HG03196 (cell line): Measurements from ENCODE around the gene MEA1.
"Not testable (repeated sequence)": the region's sequence is repeated elsewhere in the genome, so short reads cannot be mapped to it uniquely, and the experiment has no call there.

Experiments used
- ATAC-seq: cut with Tn5 transposase; IDR thresholded peaks from one replicate; pipeline ENCODE4 v1.9.1; 2021; ENCODE audit not compliant: unreplicated experiment

Gene MEA1

DNA sequence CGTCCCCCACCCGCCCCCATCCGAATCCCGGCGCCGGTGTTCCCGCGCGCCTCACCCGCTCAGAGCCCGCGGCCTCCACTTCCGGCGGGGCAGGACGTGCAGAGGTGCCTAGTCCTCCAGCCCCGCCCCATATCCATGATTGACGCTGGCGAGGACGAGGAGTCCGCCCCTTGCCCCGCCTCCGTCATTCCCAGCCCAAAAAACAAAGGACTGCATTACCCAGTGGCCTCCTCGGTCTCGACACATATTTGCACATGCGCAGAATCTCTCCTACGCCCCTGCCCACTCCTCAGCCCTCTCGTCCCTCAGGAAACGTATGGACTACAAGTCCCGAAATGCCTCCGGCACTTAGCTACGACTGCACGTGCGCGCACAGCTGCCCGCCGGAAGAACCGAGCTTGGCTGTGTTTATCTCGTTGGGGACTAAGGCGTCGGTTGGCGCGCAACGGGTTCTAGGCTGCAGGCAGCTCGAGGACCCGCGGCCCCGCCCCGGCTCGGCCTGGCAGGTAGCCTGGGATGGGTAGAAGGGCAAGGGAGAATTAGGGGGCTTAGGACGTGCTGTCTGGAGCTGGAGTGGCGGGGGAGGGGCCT is at the start of gene MEA1, which contains the start of gene KLHDC3:
Gene MEA1 (minus strand): TSS at position 104 of the 591 bp plus-strand sequence. CDS start 133 bp downstream, outside the sequence.
Gene KLHDC3 (plus strand): TSS at position 407 of the 591 bp plus-strand sequence. CDS start 2,944 bp downstream, outside the sequence.
- ATAC-seq: peak; percentile 90

DNA sequence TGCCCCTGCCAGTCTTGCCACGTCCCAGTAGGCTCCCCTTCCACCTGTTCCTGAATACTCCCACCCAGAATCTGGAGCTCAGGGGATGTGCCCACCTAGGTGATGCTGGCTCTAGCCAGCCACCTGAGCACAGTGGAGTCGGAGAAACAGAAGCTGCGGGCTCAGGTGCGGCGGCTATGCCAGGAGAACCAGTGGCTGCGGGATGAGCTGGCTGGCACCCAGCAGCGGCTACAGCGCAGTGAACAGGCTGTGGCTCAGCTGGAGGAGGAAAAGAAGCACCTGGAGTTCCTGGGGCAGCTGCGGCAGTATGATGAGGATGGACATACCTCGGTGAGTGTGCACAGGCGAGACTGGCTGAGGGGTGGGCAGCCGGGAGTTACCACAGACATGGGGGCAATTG is 49.1 kb upstream of the MEA1 start:
- ATAC-seq: no peak

DNA sequence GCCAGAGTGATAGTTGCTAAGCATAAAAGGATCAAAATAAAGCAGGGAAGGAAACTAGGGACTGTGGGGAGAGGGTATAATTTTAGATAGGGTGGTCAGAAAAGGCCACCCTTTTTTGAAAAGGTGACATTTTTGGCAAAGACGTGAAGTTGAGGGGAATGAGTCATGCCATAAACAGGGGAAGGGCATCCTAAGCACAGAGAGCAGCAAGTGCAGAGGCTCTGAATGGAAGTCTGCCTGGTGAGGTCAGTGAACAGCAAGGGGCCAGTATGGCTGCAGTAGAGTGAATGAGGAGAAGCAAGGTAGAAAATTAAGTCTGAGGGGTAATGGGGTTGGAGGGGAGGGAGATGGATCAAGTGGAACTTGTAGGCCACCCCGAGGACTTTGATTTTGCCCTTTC is 48.1 kb upstream of the MEA1 start:
- ATAC-seq: no peak

DNA sequence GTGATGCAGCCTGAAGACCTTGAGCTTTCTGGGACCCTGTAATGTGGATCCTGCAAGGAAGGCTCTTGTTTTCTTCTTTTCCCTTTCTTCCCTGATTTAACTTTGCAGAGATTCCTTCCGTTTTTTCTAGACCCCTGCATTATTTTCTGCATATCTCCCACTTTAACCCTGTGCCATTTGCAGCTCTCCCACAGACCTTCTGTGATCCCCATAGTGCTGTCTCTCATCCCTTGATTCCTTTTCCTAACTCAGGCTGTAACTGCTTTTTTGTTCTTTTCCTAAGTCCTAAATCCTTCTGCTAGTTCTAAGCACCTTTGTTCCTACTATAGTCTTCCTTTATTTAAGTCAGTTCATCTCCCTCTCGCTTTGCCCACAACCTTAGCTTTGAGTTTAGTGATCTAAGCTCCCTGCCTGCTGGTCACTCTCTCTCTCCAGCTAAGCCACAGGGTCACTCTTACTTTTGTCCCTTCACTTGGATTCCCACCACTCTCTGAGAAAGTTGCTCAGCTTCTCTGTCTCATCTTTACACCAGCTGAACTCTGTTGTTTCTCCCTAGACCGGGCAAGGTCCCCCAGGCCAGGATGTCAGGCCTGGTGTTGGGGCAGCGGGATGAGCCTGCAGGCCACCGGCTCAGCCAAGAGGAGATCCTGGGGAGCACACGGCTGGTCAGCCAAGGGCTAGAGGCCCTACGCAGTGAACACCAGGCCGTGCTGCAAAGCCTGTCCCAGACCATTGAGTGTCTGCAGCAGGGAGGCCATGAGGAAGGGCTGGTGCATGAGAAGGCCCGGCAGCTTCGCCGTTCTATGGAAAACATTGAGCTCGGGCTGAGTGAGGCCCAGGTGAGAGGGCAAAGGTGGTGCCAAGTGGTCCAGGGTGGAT is 47.2 kb upstream of the MEA1 start:
- no peak for ATAC-seq

DNA sequence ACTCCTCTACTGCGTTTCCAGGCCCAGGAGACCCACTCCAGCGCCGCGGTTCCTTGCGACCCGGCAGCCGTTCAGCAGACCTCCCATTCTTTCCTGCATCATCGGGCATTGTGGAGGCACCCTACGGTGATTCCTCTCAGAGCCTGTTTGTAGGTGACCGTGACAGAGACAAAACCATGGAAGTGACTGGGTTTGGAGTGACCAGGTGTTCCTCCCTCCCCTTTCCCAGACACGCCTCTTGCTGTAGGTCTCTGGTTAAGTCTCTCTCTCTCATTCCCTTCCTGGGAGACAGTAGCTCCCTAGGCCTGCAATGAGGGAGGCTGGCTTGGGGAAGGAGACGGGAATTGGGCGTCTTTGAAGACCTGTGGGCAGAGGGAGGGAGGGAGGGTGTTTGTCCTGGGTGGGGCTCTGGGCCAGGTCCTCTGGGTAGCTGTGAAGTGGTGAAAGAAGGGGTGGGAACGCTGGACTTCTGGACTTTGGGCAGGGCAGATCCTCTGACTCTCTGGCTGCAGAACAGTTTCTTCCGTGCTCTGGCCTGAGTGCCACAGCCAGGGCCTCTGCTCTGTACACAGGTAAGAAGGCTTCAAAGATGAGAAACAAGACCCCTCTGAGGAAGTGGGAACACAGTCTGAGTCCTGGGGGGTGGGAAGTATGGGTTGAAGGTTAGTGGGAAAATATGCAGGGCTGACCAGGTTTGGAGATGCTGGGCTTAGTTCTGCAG is 46.4 kb upstream of the MEA1 start:
- no peak for ATAC-seq

DNA sequence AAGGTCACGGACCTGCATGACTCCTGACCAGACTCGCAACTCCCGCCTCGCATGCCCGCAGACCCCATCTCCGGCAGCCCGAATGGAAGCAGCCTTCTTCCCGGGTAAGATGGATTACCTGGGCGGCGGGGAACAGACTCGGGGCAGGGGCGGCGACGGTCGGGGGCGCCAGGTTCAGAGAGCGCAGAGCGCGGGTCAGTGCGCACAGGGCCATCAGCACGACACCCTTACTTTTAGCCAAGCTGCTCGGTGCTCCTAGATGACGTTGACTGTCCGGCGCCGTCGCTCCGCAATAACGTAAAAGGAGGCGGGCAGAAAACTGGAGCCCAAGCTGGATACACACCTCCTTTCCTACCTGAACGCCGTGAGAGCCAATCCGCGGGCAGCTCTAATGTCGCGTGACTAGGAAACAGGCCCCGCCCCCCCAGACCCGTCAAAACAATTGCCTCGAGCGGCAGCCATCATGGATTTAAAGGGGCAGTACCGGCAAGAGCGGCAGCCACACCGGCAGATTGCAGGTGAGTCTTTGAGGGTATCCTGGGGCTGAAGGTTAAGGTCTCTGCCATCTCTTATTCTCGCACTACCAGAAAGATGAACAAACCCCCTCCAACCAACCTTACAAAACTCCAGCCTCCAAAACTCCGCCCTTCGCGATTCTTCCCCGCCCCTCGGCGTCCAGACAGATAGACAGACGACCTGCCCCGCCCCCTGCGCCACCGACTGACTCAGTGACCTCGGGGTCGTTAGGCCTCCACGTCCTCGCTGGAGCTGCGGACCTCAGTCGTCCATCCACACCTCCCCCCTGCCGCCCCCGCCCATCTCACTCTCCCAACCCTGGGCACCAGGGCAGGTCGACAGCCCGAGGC is 45.7 kb upstream of the MEA1 start, which contains the start of the genes KLC4 and MRPL2:
Gene KLC4 (plus strand): TSS at position 464 of the 866 bp plus-strand sequence. CDS start 1,705 bp downstream, outside the sequence.
Gene MRPL2 (minus strand): TSS at position 267 of the 866 bp plus-strand sequence. CDS start 53 bp downstream, at position 214.
- ATAC-seq: peak; percentile 85

DNA sequence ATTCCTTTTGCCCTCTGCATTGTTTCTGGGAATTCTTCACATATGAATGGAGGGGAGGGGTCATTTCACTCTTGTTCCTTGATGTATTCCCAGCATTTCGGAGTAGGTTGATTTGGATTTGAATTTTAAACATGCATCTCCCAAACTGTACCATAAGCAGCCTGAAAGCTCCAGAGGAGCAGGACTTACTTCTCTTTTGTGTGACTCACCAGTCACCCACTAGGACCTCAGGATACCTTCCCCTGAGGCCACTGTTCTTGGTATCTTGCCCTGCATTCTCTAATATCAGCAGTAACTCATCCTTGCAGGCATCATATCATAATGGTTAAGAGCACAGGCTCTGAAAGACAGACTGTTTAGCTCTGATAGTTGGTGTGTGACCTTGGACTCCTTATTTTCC is 44.8 kb upstream of the MEA1 start:
- ATAC-seq: no peak

DNA sequence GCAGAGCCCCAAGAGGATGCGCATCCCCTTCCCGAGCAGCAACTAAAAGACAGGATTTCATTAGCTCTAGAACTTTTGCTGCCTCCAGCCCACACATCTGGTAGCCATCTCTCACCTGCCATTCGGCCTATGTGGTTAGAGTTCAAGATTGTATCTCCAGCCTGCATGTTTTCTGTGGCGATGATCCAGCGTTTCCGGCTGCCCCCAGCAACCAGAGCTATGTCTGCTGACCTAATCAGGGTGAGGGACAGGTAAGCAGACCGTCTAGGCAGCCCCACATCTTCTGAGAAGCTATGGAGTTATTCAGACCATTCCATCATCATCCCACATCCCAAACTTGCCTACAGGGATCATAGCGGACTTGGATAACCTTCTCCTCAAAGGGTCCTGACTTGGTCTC is 42.2 kb upstream of the MEA1 start:
- ATAC-seq: no peak

DNA sequence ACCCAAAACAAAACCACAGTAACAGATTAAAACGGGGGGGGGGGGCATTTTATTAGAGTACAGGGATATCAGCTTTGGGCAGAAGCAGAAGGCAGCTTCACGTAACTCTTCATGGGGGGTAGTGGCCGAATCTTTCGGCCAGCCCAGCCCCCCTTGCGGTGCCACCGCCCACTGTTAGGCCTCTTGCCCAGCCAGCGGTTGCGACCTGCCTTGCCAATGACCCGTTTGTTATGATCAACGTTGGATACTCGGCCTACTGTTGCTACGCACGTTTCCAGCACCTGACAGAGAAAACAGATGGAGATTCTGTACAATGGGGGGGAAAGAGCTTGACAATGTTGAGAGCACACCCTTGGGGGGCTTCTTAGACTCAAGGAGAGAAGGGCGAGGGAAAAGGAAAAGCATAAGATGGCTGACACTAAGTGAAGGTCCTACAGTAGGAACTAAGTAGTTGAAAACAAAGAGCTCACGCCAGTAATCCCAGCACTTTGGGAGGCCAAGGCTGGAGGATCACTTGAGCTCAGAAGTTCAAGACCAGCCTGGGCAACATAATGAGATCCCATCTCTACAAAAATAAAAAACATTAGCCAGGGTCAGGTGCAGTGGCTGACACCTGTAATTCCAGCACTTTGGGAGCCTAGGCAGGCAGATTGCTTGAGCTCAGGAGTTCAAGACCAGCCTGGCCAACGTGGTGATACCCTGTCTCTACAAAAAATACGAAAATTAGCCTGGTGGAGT is 40.6 kb upstream of the MEA1 start:
- ATAC-seq: no peak

DNA sequence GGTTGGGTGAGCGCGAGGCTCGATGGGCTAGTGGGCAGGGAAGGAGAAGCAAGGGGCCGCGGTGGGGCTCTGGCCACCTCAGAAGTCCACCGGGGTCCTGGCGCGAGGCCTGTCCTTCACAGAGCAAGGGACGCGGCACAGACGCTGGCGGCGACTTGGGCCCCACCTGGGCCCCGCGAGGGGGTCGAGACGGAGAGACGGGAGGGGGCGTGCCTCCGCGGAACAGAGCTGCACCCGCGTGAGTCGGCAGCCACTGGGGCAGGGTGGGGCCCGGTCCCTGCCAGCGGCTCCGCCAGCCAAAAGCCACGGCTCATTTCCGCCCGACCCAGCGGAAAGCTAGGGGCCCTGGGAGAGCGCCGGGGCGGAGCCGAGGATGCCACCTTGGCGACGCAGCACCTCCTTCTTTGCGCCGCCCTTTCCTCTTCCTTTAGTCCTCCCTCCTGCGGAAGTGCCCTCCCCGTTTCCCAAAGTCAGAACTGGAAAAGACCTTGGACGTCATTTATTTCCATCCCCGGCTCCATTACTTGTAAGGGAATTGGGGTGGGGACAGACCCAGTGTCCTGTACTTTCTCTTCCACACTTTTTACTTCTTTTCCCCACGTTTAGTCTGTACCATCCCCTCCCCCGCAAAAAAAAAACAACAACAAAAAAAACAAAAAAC is 39.9 kb upstream of the MEA1 start, which contains the start of gene CUL7:
Gene CUL7 (minus strand): TSS at position 307 of the 661 bp plus-strand sequence. CDS start 1,063 bp downstream, outside the sequence.
- peak; percentile 75 for ATAC-seq

DNA sequence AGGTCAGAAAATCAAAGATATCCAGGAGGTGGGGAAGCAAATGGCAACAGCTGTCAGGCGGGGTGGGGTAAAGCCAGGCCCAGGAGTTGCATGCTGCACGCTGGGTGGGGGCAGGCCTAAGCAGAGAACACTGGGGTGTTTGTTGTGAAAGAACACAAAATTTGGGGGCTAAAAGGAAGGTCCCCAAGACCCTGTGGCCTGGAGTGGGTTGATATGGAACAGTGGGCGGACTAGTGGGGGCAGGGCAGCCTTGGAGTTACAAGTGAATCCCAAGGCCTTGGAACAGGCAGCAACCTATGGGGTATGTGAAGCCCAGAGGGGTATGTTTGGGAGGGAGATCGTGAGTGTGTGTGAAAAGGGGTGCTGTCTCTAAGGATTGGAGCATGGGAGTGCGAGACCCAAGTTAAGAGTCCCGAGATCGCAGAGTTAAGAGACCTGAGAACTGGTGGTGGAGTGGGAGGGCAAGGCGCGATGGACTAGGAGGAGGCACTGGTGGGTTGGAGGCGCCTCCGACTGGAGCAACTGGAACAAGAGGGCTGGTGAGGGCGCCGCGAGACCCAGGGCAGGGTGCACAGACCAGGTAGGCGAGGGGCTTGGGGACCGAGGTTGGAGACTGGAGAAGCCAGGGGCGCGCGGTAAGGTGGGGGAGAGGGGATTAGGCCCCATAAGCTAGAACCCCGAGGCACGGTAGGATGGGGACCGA is 39.2 kb upstream of the MEA1 start:
- peak; percentile 22 for ATAC-seq

DNA sequence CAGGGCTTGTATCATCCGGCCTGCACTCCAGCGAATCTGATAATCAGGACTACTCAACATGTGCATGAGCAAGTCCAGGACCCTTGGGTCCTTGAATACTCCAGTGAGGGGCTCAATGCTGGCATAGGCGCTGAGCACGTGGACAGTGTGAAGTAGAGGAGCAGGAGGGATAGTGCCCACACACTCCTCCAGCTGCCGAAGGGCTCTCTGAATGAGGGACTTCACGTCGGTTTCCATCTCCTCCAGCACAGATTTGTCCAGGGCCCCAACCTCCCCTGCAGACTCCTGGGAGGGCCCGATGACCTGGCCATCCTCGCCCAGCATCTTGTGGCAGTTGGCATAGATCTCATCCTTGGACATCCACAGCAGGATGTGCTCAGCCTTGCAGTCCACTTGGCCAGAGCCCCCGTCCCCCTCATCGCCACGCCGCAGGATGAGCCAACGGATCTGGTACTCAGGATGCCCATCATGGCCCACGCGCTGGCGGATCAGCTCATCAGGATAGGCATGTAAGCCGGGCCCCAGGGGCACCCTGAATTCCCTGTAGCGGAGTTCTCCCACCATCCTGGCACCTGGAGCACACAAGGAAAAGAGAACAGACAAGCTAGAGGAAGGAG is 38.6 kb upstream of the MEA1 start:
- ATAC-seq: no peak

DNA sequence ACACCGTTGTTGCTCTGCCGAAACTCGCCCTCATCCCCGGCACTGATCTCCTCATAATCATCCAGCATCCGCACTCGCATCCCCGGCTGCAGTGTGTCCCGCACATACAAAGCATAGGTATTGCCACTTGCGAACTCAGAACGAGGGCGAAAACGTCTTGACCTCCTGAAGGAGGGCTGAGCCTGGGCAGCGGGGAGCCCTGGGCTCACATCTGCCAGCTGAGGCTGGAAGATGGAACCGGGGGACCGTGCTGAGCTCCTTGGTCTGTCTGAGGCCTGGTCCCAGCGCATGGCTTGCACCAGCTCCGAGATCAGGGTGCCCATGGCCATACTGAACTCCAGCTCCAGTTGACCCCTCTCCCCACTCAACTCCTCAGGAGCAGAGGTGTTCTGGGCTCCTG is 37.2 kb upstream of the MEA1 start:
- ATAC-seq: no peak

DNA sequence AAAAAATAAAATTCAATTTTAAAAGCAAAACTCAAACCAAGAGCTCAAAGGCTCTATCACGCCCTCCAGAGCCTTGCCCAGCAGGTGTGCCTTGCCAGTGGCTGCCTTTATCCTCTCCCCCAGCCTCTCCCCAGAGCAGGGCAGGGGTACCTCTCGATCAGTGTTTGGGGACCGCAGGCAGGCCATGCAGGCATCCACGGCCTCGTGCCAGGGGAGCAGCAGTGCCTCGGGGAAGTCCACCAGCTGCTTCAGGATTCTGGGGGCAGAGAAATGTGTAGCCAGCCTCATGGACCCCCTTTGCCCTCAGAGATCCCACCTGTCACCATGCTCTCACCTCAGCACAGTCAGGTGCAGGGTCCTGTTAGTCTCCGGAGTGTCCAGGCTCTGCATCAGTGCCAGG is 34.3 kb upstream of the MEA1 start:
- no peak for ATAC-seq

DNA sequence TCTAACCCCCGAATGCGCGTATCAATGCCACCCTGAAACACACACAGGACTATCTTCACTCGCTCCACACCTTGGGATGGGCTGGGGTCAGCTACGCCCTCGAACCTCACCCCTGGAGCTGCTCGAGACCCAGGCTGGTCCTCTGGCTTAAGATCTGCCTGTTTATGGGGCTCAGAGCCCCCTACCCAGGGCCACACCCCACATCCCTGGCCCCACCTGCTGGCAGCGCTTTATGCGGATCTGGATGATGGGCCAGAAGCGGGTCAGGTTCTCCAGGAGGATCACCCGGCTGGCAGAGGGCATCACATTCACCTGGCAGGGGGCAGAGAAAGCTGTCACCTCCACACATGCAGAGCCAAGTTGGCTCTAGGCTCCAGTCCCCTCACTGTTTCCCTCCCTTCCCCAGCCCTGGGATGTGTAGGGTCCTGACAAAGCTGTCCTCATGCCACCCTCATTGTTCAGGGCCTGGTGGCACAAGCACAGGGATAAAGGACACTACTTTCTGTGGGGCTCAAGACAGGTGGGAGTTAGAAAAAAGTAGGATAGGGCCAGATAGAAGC is 31.7 kb upstream of the MEA1 start:
- no peak for ATAC-seq

DNA sequence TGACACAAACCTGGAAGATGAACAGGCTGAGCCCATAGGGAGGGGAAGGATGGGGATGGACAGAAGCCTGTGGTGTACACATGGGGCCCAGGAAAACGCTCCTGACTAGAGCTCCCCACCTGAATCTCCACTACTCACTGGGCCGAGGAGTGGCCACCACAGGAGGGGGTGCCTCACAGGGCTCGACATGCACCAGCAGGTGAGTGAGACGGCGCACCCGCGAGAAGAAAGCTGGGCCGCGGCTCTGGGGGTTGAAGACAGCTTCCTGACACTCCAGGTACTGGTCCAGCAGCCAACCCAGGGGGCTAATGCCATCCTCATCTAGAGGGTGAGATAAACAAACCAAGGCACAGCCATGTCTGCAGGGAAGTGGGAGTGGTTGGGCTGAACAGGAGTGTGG is 29.6 kb upstream of the MEA1 start:
- ATAC-seq: no peak

DNA sequence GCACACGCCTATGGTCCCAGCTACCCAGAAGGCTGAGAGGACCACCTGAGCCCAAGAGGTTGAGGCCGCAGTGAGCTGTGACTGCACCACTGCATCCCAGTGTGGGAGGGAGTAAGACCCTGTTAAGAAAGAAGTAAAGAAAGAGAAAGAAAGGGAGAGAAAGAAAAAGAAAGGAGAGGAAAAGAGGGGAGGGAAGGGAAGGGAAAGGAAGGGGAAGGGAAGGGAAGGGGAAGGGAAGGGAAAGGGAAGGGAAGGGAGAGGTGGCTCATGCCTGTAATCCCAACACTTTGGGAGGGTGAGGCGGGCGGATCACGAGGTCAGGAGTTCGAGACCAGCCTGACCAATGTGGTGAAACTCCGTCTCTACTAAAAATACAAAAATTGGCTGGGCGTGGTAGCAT is 27.7 kb upstream of the MEA1 start:
- not testable (repeated sequence) for ATAC-seq
